Measurements from ENCODE around the gene GNAI3. TPM values are rescaled to one million over a fixed set of nuclear protein-coding genes. Genes with fewer than 3 reads are reported as not detected.

Gene GNAI3
- total RNA-seq, 1 donor from 2014 or later, result 6.7 TPM

GRCh38 chr1:109589679-109590078 lies 41.3 kb downstream of the GNAI3 start:
- H3K36me3 ChIP-seq, result peaks cover 97% of the 10 kb centered on the region
- no peak for ATAC-seq
- TF ChIP-seq CTCF (IDR thresholded peaks at IDR 0.05), result no peak

GRCh38 chr1:109592916-109593315 lies 44.5 kb downstream of the GNAI3 start:
- no peak for DNase-seq
- H3K27me3 ChIP-seq (ENCODE audit: low read depth), result no peaks in the 10 kb centered on the region
- no peak for ATAC-seq
- no peak overlapping the region for H3K27ac ChIP-seq
- no peak overlapping the region for H3K4me3 ChIP-seq
- no peaks in the 10 kb centered on the region for H3K9me3 ChIP-seq
- TF ChIP-seq CTCF (IDR thresholded peaks at IDR 0.05), result no peak
- intact Hi-C loops (cut with DNase I), result no loop called here
- H3K4me1 ChIP-seq, result no peaks in the 10 kb centered on the region
- H3K36me3 ChIP-seq, result peaks cover 94% of the 10 kb centered on the region

More at GRCh38 chr1:109589679-109590078, 41.3 kb downstream of the GNAI3 start:
- Histone ChIP-seq H3K9me3 (no peaks in the 10 kb centered on the region), H3K4me1 (no peaks in the 10 kb centered on the region), H3K4me3 (no peak overlapping the region), H3K27ac (no peak overlapping the region), H3K27me3 (ENCODE audit: low read depth) (no peaks in the 10 kb centered on the region)
- intact Hi-C loops (cut with DNase I), result no loop called here
- DNase-seq, result no peak

DNA sequence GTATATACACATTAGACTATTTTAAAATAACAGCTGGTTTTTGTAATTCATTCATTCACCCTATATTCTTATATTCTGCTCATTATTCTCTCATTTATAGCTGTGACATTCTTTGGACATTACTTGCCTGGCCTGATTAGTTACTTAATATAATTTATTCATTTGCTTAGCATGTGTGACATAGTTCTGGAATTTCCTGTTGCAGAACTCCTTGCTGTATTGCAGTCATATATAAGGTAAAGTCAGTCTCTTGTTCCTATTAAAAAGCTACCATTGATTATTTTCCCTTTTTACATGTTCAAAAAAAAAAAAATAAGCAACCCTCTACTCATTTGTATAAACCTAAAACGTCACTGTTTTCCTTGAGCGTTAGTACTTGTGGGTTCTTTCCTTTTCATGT lies 47.1 kb downstream of the GNAI3 start:
- intact Hi-C loops (cut with DNase I), result no loop called here
- Histone ChIP-seq H3K36me3 (peaks cover 81% of the 10 kb centered on the region), H3K27ac (no peak overlapping the region), H3K27me3 (ENCODE audit: low read depth) (no peaks in the 10 kb centered on the region), H3K4me3 (no peak overlapping the region), H3K9me3 (no peaks in the 10 kb centered on the region), H3K4me1 (no peaks in the 10 kb centered on the region)
- TF ChIP-seq CTCF (IDR thresholded peaks at IDR 0.05), result no peak
- no peak for ATAC-seq
- no peak for DNase-seq

- H3K4me3 ChIP-seq, result no peak overlapping the region
- no peak overlapping the region for H3K27ac ChIP-seq
- no peaks in the 10 kb centered on the region for H3K9me3 ChIP-seq
- intact Hi-C loops (cut with DNase I), result no loop called here
- H3K4me1 ChIP-seq, result no peaks in the 10 kb centered on the region
- H3K36me3 ChIP-seq, result peaks cover 55% of the 10 kb centered on the region
- H3K27me3 ChIP-seq (ENCODE audit: low read depth), result no peaks in the 10 kb centered on the region
- ATAC-seq (no peak), DNase-seq (no peak)
- no peak for TF ChIP-seq CTCF (IDR thresholded peaks at IDR 0.05)
These were observed 49.7 kb downstream of the GNAI3 start for GRCh38 chr1:109598156-109598555.

DNA sequence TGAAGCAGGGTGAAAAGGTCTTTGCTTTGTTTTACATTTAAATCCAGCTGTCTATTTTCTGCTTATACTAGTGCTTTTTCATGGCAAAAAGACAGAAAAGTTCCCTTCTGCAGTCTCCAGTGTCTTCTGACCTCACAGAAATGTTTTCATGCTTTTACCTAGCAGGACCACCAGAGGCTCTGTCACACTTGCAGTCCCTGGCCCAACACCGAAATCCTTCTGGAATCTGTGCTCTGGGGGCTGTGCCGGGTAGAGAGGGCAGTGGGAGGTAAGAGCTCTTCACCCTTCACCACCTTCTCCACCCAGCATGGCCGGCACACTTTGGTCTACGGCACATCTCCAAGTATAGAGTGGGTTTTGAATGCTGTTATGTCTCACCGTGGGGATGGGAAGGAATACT lies 50.2 kb downstream of the GNAI3 start:
- no peaks in the 10 kb centered on the region for H3K27me3 ChIP-seq (ENCODE audit: low read depth)
- H3K36me3 ChIP-seq, result peaks cover 50% of the 10 kb centered on the region
- TF ChIP-seq CTCF (IDR thresholded peaks at IDR 0.05), result no peak
- no peak overlapping the region for H3K4me3 ChIP-seq
- H3K4me1 ChIP-seq, result no peaks in the 10 kb centered on the region
- no peaks in the 10 kb centered on the region for H3K9me3 ChIP-seq
- DNase-seq (no peak), ATAC-seq (no peak)
- intact Hi-C loops (cut with DNase I), result no loop called here
- no peak overlapping the region for H3K27ac ChIP-seq

- peaks cover 7% of the 10 kb centered on the region for H3K36me3 ChIP-seq
- no peak overlapping the region for H3K27ac ChIP-seq
- ATAC-seq (no peak), DNase-seq (no peak)
- TF ChIP-seq CTCF (IDR thresholded peaks at IDR 0.05), result no peak
- H3K9me3 ChIP-seq, result no peaks in the 10 kb centered on the region
- no peaks in the 10 kb centered on the region for H3K27me3 ChIP-seq (ENCODE audit: low read depth)
- no peak overlapping the region for H3K4me3 ChIP-seq
- intact Hi-C loops (cut with DNase I), result no loop called here
- H3K4me1 ChIP-seq, result no peaks in the 10 kb centered on the region
These were observed 54.8 kb downstream of the GNAI3 start for GRCh38 chr1:109603229-109603628.
